ENCODE results near the gene FAM180A.

The FAM180A gene

DNA sequence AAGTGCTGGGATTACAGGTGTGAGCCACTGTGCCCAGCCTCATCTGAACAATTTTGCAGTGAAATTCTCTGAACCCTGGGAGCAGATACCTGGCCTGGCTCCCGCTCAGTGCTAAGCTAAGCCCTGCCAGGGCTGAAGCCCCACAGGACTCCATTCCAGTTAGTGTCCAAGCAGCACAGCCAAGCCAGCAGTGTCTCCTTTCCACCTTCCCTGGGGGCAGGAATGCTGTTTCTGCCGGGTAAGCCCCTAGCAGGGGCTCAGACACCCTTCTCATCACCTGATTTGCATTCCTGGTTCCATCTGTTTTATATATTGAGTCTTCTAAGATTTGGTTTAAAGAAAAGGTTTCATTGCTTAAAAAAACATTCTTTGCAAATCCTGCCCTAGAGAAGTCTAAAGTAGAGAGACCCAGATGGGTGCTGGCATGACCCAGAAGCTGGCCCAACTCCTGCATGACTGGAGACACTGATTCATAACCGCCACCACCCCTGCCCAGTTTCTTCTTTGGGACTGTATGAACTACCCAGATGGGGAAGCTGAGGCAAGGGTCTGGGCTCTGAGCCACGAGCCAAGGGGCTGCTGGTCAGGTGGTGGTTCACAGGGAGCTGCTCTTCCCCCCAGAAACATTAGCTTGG lies 34.7 kb downstream of the FAM180A start:
- TF ChIP-seq, protein P1, sequence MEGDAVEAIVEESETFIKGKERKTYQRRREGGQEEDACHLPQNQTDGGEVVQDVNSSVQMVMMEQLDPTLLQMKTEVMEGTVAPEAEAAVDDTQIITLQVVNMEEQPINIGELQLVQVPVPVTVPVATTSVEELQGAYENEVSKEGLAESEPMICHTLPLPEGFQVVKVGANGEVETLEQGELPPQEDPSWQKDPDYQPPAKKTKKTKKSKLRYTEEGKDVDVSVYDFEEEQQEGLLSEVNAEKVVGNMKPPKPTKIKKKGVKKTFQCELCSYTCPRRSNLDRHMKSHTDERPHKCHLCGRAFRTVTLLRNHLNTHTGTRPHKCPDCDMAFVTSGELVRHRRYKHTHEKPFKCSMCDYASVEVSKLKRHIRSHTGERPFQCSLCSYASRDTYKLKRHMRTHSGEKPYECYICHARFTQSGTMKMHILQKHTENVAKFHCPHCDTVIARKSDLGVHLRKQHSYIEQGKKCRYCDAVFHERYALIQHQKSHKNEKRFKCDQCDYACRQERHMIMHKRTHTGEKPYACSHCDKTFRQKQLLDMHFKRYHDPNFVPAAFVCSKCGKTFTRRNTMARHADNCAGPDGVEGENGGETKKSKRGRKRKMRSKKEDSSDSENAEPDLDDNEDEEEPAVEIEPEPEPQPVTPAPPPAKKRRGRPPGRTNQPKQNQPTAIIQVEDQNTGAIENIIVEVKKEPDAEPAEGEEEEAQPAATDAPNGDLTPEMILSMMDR (IDR thresholded peaks at IDR 0.05; ENCODE audit: low read depth, low read length), result no peak
- no peak overlapping the region for H3K4me3 ChIP-seq (ENCODE audit: low read depth, low read length)
- DNase-seq (ENCODE audit: low read depth, low spot score), result no peak
- in situ Hi-C loops (cut with HindIII; ENCODE audit: low sequenced_read_pairs), result no loop called here

DNA sequence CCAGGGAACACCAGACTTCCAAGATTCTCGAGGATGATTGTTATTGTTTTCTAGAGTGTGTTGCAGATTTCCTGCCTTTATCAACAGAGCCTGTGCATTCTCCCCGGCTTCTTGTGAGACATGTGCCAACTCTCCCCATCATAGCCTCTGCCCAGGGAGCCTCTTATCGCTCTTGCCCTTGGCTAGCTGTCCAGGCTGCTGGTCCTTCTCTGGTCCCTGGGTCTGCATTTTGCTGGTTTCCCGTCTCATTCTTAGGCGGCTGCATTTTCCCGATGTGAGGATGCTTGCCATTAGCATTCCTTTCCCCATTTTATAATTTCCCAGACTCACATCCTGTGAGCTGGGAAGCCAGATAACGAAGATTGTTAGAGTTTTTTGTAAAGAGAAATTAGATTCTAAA lies 35.8 kb downstream of the FAM180A start:
- TF ChIP-seq, protein P1 (IDR thresholded peaks at IDR 0.05; ENCODE audit: low read depth, low read length), result no peak
- no peak overlapping the region for H3K4me3 ChIP-seq (ENCODE audit: low read depth, low read length)
- in situ Hi-C loops (cut with HindIII; ENCODE audit: low sequenced_read_pairs), result no loop called here
- no peak for DNase-seq (ENCODE audit: low read depth, low spot score)

DNA sequence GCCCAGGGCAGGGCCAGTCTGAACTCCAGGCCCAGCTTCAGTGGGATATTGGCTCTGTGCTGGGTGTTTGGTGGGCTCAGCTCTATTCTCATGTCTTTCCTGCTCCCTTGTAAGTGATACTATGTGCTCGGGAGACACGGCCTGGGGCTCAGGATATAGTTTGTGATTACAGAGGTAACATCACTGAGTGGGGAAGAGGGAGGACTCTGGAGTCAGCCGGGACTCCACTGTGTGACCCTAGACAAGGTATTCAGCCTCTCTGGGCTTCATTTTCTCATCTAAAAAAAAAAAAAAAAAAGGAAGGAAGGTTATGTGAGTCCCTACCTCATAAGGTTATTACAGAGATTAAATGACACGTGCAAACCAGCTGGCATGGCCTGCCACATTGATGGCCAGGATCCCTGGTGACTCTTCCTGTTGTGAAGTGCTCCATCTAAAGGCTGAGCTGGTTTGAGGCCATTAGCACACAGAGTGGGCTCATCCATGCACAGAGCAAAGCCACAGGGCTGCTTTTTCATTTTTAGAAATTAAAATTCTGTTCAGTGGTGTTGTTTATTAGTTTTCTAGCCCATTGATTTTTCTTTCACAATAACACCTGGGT lies 36.3 kb downstream of the FAM180A start:
- in situ Hi-C loops (cut with HindIII; ENCODE audit: low sequenced_read_pairs), result no loop called here
- DNase-seq (ENCODE audit: low read depth, low spot score), result no peak

DNA sequence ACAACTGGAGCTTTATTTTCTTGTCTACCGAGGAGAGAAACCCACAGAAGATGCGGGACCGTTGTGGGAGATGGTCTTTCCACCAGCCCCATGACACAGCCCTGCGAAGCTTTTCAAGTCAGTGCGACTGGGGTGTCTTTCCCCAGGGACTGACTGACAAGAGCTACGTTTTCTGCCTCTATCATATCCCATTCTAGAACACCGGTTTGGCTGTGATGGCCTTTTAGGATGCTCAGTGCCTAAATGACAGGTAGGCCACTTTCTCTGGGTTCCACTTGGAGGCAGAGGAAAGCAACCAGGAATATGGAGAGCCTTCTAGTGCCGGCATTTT lies 37.5 kb downstream of the FAM180A start:
- in situ Hi-C loops (cut with HindIII; ENCODE audit: low sequenced_read_pairs), result no loop called here
- no peak for DNase-seq (ENCODE audit: low read depth, low spot score)
- TF ChIP-seq, protein P1 (IDR thresholded peaks at IDR 0.05; ENCODE audit: low read depth, low read length), result no peak
- H3K4me3 ChIP-seq (ENCODE audit: low read depth, low read length), result no peak overlapping the region

More for the DNA sequence above, 36.3 kb downstream of the FAM180A start:
- TF ChIP-seq, protein P1 (IDR thresholded peaks at IDR 0.05; ENCODE audit: low read depth, low read length), result no peak
- no peak overlapping the region for H3K4me3 ChIP-seq (ENCODE audit: low read depth, low read length)

DNA sequence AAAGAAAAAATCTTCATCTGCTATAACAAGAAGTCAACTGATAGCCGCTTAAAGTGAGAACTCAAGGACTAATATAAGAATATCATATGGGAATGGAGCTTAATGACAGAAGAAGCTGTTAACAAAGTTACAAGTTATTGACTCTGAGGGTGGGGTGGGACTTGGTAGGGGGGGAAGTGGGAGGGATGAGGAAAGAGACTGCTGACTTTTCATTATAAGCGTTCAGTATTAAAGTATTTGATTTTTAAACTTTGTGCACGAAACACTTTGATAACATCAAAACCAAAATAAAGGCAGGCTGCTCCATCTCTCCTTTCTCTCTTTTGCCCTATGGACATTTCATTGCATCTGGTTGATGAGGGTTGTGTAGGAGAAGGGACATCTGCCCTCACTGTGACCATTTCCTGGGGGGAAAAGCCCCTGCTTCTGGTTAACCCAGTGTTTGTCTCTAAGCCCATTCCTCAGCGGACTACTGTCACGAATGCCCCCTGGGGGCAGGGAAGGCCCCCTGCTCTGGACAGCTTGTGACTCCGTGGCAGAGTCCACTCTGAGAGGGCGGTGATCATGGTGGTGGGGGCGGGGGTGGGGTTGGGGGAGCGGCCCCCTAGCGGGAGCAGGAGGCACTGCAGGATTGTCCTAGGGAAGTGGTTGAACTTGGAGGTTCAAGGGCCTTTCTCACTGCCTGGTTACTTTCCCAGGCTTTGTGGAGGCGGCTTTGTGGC lies 38.0 kb downstream of the FAM180A start:
- DNase-seq (ENCODE audit: low read depth, low spot score), result no peak
- TF ChIP-seq, protein P1 (IDR thresholded peaks at IDR 0.05; ENCODE audit: low read depth, low read length), result peak; percentile 57
- in situ Hi-C loops (cut with HindIII; ENCODE audit: low sequenced_read_pairs), result no loop called here
- H3K4me3 ChIP-seq (ENCODE audit: low read depth, low read length), result no peak overlapping the region

GRCh38 chr7:135709508-135709907 lies 39.1 kb downstream of the FAM180A start:
- TF ChIP-seq, protein P1 (IDR thresholded peaks at IDR 0.05; ENCODE audit: low read depth, low read length), result no peak
- no peak for DNase-seq (ENCODE audit: low read depth, low spot score)
- H3K4me3 ChIP-seq (ENCODE audit: low read depth, low read length), result no peak overlapping the region
- in situ Hi-C loops (cut with HindIII; ENCODE audit: low sequenced_read_pairs), result no loop called here
